Mesodermal cell (in vitro differentiated cells): Measurements from ENCODE around the gene ZCCHC7.

Experiments
- H3K27ac ChIP-seq: 2 replicates; pipeline ENCODE4 v1.7.0; 2013; ENCODE audit warnings: mild to moderate bottlenecking, low read depth, low read length, moderate library complexity; ENCODE audit not compliant: severe bottlenecking
- H3K36me3 ChIP-seq: 2 replicates; pipeline ENCODE4 v1.7.1; 2013; ENCODE audit warnings: mild to moderate bottlenecking, low read length, moderate library complexity; ENCODE audit not compliant: control insufficient read depth, insufficient read depth
- H3K4me1 ChIP-seq: one replicate; pipeline ENCODE4 v1.7.1; 2013; ENCODE audit warnings: mild to moderate bottlenecking, low read length; ENCODE audit not compliant: insufficient read depth, control insufficient read depth, poor library complexity, severe bottlenecking
- H3K4me3 ChIP-seq: 2 replicates; pipeline ENCODE4 v1.7.0; 2013; ENCODE audit warnings: low read length, control low read depth, mild to moderate bottlenecking; ENCODE audit not compliant: insufficient read depth, poor library complexity, severe bottlenecking; ENCODE audit errors: extremely low read depth
- H3K9me3 ChIP-seq: 2 replicates; pipeline ENCODE4 v1.7.1; 2013; ENCODE audit warnings: mild to moderate bottlenecking, low read length, moderate library complexity; ENCODE audit not compliant: control insufficient read depth
- WGBS, 2 experiments: methylation state at CpG; one replicate each; pipeline ENCODE4 v1.1.5; 2013; ENCODE audit warnings: missing lambda C conversion rate in 2 of 2; ENCODE audit not compliant: insufficient coverage in 2 of 2; 5-methylcytosine and 5-hydroxymethylcytosine counted together

Gene ZCCHC7

GRCh38 chr9:37324691-37325490 is 204.5 kb downstream of the ZCCHC7 start:
- Histone ChIP-seq H3K36me3 (no peaks in the 10 kb centered on the region), H3K27ac (peak overlapping the region; percentile 60), H3K4me1 (peaks cover 4% of the 10 kb centered on the region), H3K9me3 (no peaks in the 10 kb centered on the region), H3K4me3 (no peak overlapping the region)
- WGBS, 2 experiments: 70 to 90% methylated on average over 1 to 2 of the region's 5 CpGs

GRCh38 chr9:37325778-37326177 is 205.4 kb downstream of the ZCCHC7 start:
- WGBS, 2 experiments: 100% methylated on average over 2 of the region's 2 CpGs; no CpG with 5 or more reads in 1 of the 2 experiments
- no peaks in the 10 kb centered on the region for H3K9me3 ChIP-seq

GRCh38 chr9:37327553-37327952 is 207.2 kb downstream of the ZCCHC7 start:
- 91 to 96% methylated on average over 4 of the region's 4 CpGs for WGBS, 2 experiments
- Histone ChIP-seq H3K36me3 (no peaks in the 10 kb centered on the region), H3K4me3 (no peak overlapping the region), H3K27ac (no peak overlapping the region), H3K9me3 (no peaks in the 10 kb centered on the region), H3K4me1 (peaks cover 4% of the 10 kb centered on the region)

More at GRCh38 chr9:37325778-37326177, 205.4 kb downstream of the ZCCHC7 start:
- peaks cover 4% of the 10 kb centered on the region for H3K4me1 ChIP-seq
- H3K27ac ChIP-seq: no peak overlapping the region
- no peaks in the 10 kb centered on the region for H3K36me3 ChIP-seq
- no peak overlapping the region for H3K4me3 ChIP-seq

GRCh38 chr9:37328556-37329227 is 208.3 kb downstream of the ZCCHC7 start:
- no peaks in the 10 kb centered on the region for H3K36me3 ChIP-seq
- no peak overlapping the region for H3K4me3 ChIP-seq
- no peak overlapping the region for H3K27ac ChIP-seq
- H3K4me1 ChIP-seq: peaks cover 4% of the 10 kb centered on the region
- no peaks in the 10 kb centered on the region for H3K9me3 ChIP-seq

- WGBS, 2 experiments: 95 to 100% methylated on average over 1 to 2 of the region's 2 CpGs
- no peak overlapping the region for H3K27ac ChIP-seq
- H3K9me3 ChIP-seq: no peaks in the 10 kb centered on the region
- H3K36me3 ChIP-seq: no peaks in the 10 kb centered on the region
- no peak overlapping the region for H3K4me3 ChIP-seq
- H3K4me1 ChIP-seq: peaks cover 3% of the 10 kb centered on the region
Observed at GRCh38 chr9:37329576-37329975, 209.2 kb downstream of the ZCCHC7 start.

- Histone ChIP-seq H3K9me3 (no peaks in the 10 kb centered on the region), H3K27ac (no peak overlapping the region), H3K4me1 (no peaks in the 10 kb centered on the region), H3K36me3 (no peaks in the 10 kb centered on the region), H3K4me3 (no peak overlapping the region)
- no CpG with 5 or more reads among the region's 1 CpG for WGBS, 2 experiments
Observed at GRCh38 chr9:37331871-37332270, 211.5 kb downstream of the ZCCHC7 start.

- Histone ChIP-seq H3K27ac (no peak overlapping the region), H3K9me3 (no peaks in the 10 kb centered on the region), H3K4me3 (no peak overlapping the region), H3K4me1 (no peaks in the 10 kb centered on the region), H3K36me3 (no peaks in the 10 kb centered on the region)
Observed at GRCh38 chr9:37332578-37332977, 212.2 kb downstream of the ZCCHC7 start.

GRCh38 chr9:37333288-37333687 is 212.9 kb downstream of the ZCCHC7 start:
- Histone ChIP-seq H3K9me3 (no peaks in the 10 kb centered on the region), H3K27ac (no peak overlapping the region), H3K4me3 (no peak overlapping the region), H3K36me3 (no peaks in the 10 kb centered on the region), H3K4me1 (no peaks in the 10 kb centered on the region)
- no CpG with 5 or more reads among the region's 2 CpGs for WGBS, 2 experiments

GRCh38 chr9:37335238-37335637 is 214.9 kb downstream of the ZCCHC7 start:
- H3K9me3 ChIP-seq: no peaks in the 10 kb centered on the region
- no peaks in the 10 kb centered on the region for H3K36me3 ChIP-seq
- no peaks in the 10 kb centered on the region for H3K4me1 ChIP-seq
- no peak overlapping the region for H3K27ac ChIP-seq
- no CpG with 5 or more reads among the region's 3 CpGs for WGBS, 2 experiments
- H3K4me3 ChIP-seq: no peak overlapping the region

GRCh38 chr9:37336150-37336549 is 215.8 kb downstream of the ZCCHC7 start:
- no peak overlapping the region for H3K4me3 ChIP-seq
- 80 to 92% methylated on average over 1 to 2 of the region's 3 CpGs for WGBS, 2 experiments
- no peaks in the 10 kb centered on the region for H3K4me1 ChIP-seq
- H3K36me3 ChIP-seq: no peaks in the 10 kb centered on the region
- H3K27ac ChIP-seq: no peak overlapping the region
- no peaks in the 10 kb centered on the region for H3K9me3 ChIP-seq

GRCh38 chr9:37337301-37337890 is 217.0 kb downstream of the ZCCHC7 start:
- Histone ChIP-seq H3K36me3 (no peaks in the 10 kb centered on the region), H3K4me1 (no peaks in the 10 kb centered on the region), H3K27ac (no peak overlapping the region), H3K9me3 (no peaks in the 10 kb centered on the region), H3K4me3 (no peak overlapping the region)
- WGBS, 2 experiments: 0 to 77% methylated on average over 1 to 2 of the region's 7 CpGs
